Measurements from ENCODE around the gene ENTREP1. TPM values are rescaled to one million over a fixed set of nuclear protein-coding genes. Genes with fewer than 3 reads are reported as not detected.
A peak's percentile ranks its signal among the peaks of the same experiment; 100 is the strongest.

Gene ENTREP1
- total RNA-seq, 1 experiment from 2014 or later: 21.3 TPM

GRCh38 chr9:69382135-69382534 lies 57.1 kb downstream of the ENTREP1 start:
- Histone ChIP-seq H2BK15ac (ENCODE audit: low read depth, low read length) (no peak overlapping the region), H2AK5ac (ENCODE audit: insufficient read length, low read length) (no peak overlapping the region), H3K4me2 (ENCODE audit: insufficient read depth, insufficient read length, low read length) (no peak overlapping the region), H3K23me2 (ENCODE audit: insufficient read length, low read depth, low read length, poor library complexity, severe bottlenecking) (no peaks in the 10 kb centered on the region), H3K4me1 (ENCODE audit: insufficient read depth, low read length) (no peaks in the 10 kb centered on the region), H4K5ac (ENCODE audit: insufficient read length, low read depth, low read length) (no peak overlapping the region), H3K27me3 (ENCODE audit: insufficient read depth, low read length) (no peaks in the 10 kb centered on the region), H2BK20ac (ENCODE audit: low read depth, low read length, poor library complexity, severe bottlenecking) (no peak overlapping the region), H3K56ac (ENCODE audit: insufficient read length, low read depth, low read length) (no peak overlapping the region), H2AFZ (ENCODE audit: low read length) (no peak overlapping the region), H3K14ac (ENCODE audit: insufficient read depth, low read length) (no peak overlapping the region), H4K91ac (ENCODE audit: insufficient read length, low read depth, low read length) (no peak overlapping the region), H3K9ac (ENCODE audit: extremely low read depth, insufficient read length, low read length) (no peak overlapping the region), H3T11ph (ENCODE audit: low read length) (no peak overlapping the region), H2BK120ac (ENCODE audit: low read depth, low read length, poor library complexity, severe bottlenecking) (no peak overlapping the region), H3K9me3 (ENCODE audit: control insufficient read depth, low read depth, low read length) (no peaks in the 10 kb centered on the region), H2BK12ac (ENCODE audit: insufficient read length, low read depth, low read length) (no peak overlapping the region), H3K79me1 (ENCODE audit: insufficient read depth, low read depth, low read length, poor library complexity, severe bottlenecking) (no peaks in the 10 kb centered on the region), H4K8ac (replicated peaks; ENCODE audit: insufficient read length, low read depth, low read length) (no peak overlapping the region), H3K79me2 (ENCODE audit: insufficient read depth, low read length) (no peaks in the 10 kb centered on the region), H2BK5ac (ENCODE audit: insufficient read length, low read length) (no peak overlapping the region), H3K4ac (ENCODE audit: low read depth, low read length) (no peak overlapping the region), H3K18ac (ENCODE audit: insufficient read length, low read depth, low read length) (no peak overlapping the region), H4K20me1 (ENCODE audit: control insufficient read depth, insufficient read depth, insufficient read length) (no peaks in the 10 kb centered on the region), H3K27ac (ENCODE audit: insufficient read length, low read depth, low read length) (no peak overlapping the region), H3K23ac (ENCODE audit: insufficient read length, low read depth, low read length) (no peak overlapping the region)
- Mint-ChIP-seq H3K4me3 (no peak overlapping the region), H3K9me3 (no peaks in the 10 kb centered on the region), H3K27me3 (ENCODE audit: low read depth) (no peaks in the 10 kb centered on the region; the same call in 1 of the 2 replicates), H3K4me1 (peaks cover 18 to 22% of the 10 kb centered on the region in 2 experiments), H3K27ac (peak overlapping the region in 1 of 3 experiments; percentile 7; a peak in 1 of 7 replicates), H3K36me3 (ENCODE audit: insufficient read depth in 1 of 3, low read depth in 3 of 3) (peaks cover 6 to 67% (median 6%) of the 10 kb centered on the region in 3 experiments; a peak in 6 of 7 replicates)
- WGBS (ENCODE audit: extremely low coverage, insufficient read length, low lambda C conversion rate): no CpG with 5 or more reads among the region's 4 CpGs
- no peak for TF ChIP-seq CTCF (conservative IDR thresholded peaks at IDR 0.05)
- no peak for DNase-seq
